SU-DHL-6 (cell line): ENCODE data around the gene ADNP2.

Experiments used
- CTCF ChIP-seq: fragments of 200-600 bp; sonication (generic); IDR thresholded peaks from one replicate; pipeline ENCODE4 v1.5.1; 2017; ENCODE audit warnings: antibody characterized with exemption, mild to moderate bottlenecking, low read length, moderate library complexity; ENCODE audit not compliant: insufficient read depth, poor library complexity, severe bottlenecking
- EZH2phosphoT487 ChIP-seq: fragments of 200-600 bp; sonication (generic), shearing (Covaris generic); conservative IDR thresholded peaks from 2 replicates; pipeline ENCODE4 v1.6.1; 2018; ENCODE audit warnings: mild to moderate bottlenecking, antibody characterized with exemption, low read length, moderate library complexity, mixed read lengths

GRCh38 chr18:80070825-80071224 is 38.2 kb upstream of the ADNP2 start:
- TF ChIP-seq CTCF (no peak), EZH2phosphoT487 (no peak)
